ENCODE measurements around the gene ZNF524. TPM values are rescaled to one million over a fixed set of nuclear protein-coding genes. Genes with fewer than 3 reads are reported as not detected.
A peak's percentile ranks its signal among the peaks of the same experiment; 100 is the strongest.

ZNF524 gene
- total and polyA plus RNA-seq, 12 donors: 0.93 to 83.7 (median 28.3) TPM

DNA sequence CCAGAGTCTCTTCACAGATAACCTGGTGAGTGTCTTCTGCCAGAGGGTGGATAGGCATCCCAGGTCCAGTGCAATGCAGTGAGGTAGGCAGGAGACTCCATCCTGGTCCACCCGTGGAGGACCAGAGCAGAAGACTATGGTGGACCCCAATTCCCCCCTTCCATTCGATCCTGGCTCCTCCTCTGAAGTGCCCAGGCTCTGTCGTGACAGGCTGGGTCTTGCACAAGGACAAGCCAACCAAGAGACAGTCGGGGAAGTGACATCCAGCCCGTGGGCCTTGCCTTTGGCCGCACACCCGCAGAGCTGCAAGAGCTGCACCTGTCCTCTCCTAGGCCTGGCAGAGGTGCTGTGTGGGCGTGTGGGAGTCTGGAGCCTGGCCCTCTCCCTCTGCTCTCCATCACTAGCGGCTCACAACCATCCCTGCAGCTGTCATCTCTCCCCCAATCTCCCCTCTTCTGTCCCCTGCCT, 21.2 kb downstream of the ZNF524 start:
- Histone ChIP-seq H3K4me3 (no peak overlapping the region), H3K36me3 (replicated peaks in 1 of 2) (peaks cover 0 to 26% of the 10 kb centered on the region in 2 donors), H3K9me3 (replicated peaks in 1 of 3) (no peaks in the 10 kb centered on the region), H3K4me1 (replicated peaks in 1 of 2) (peaks cover 0 to 28% of the 10 kb centered on the region in 2 donors), H3K27ac (no peak overlapping the region), H3K27me3 (no peaks in the 10 kb centered on the region)
- DNase-seq: peak in 3 of 7 donors; percentile 7 to 54 (median 21)
- intact Hi-C loops (cut with DNase I): no loop called here
- 73 to 90% (median 79%) methylated on average over 6 to 9 of the region's 9 CpGs for WGBS, 4 donors
- TF ChIP-seq, protein P1, sequence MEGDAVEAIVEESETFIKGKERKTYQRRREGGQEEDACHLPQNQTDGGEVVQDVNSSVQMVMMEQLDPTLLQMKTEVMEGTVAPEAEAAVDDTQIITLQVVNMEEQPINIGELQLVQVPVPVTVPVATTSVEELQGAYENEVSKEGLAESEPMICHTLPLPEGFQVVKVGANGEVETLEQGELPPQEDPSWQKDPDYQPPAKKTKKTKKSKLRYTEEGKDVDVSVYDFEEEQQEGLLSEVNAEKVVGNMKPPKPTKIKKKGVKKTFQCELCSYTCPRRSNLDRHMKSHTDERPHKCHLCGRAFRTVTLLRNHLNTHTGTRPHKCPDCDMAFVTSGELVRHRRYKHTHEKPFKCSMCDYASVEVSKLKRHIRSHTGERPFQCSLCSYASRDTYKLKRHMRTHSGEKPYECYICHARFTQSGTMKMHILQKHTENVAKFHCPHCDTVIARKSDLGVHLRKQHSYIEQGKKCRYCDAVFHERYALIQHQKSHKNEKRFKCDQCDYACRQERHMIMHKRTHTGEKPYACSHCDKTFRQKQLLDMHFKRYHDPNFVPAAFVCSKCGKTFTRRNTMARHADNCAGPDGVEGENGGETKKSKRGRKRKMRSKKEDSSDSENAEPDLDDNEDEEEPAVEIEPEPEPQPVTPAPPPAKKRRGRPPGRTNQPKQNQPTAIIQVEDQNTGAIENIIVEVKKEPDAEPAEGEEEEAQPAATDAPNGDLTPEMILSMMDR (IDR thresholded peaks at IDR 0.05): no peak
- TF ChIP-seq POLR2A (IDR thresholded peaks at IDR 0.05): no peak

DNA sequence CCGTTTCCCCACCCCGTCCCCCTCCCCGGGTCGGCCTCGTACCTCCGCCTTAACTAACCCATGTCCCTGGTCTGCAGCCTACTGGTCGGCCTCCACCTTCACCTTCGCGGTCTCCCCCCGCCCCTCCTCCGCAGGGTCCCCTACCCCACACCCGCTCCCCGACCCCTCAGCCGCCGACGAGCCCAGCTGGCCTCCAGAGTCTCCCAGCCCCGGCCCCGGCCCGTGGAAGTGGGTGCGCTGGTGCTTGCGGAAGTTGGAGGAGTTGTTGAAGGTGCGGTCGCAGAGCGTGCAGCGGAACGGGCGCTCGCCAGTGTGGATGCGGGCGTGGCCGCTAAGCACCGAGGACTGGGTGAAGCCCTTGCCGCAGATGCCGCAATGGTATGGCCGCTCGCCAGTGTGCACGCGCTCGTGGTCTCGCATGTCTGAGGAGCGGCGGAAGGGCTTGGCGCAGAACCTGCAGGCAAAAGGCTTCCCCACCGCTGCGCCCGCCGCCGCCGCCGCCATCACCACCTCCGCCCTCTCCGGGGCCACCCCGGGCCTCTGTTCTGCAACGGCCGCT, 21.7 kb downstream of the ZNF524 start:
- Histone ChIP-seq H3K27ac (no peak overlapping the region), H3K9me3 (replicated peaks in 1 of 3) (no peaks in the 10 kb centered on the region), H3K4me3 (no peak overlapping the region), H3K27me3 (no peaks in the 10 kb centered on the region), H3K4me1 (replicated peaks in 1 of 2) (peaks cover 0 to 28% of the 10 kb centered on the region in 2 donors), H3K36me3 (replicated peaks in 1 of 2) (peaks cover 0 to 21% of the 10 kb centered on the region in 2 donors)
- DNase-seq: peak in 4 of 7 donors; percentile 19 to 48 (median 38)
- intact Hi-C loops (cut with DNase I): no loop called here
- TF ChIP-seq POLR2A (IDR thresholded peaks at IDR 0.05): no peak
- TF ChIP-seq, protein P1 (IDR thresholded peaks at IDR 0.05): no peak
- WGBS, 4 donors: 94 to 97% (median 95%) methylated on average over 24 to 55 of the region's 55 CpGs

DNA sequence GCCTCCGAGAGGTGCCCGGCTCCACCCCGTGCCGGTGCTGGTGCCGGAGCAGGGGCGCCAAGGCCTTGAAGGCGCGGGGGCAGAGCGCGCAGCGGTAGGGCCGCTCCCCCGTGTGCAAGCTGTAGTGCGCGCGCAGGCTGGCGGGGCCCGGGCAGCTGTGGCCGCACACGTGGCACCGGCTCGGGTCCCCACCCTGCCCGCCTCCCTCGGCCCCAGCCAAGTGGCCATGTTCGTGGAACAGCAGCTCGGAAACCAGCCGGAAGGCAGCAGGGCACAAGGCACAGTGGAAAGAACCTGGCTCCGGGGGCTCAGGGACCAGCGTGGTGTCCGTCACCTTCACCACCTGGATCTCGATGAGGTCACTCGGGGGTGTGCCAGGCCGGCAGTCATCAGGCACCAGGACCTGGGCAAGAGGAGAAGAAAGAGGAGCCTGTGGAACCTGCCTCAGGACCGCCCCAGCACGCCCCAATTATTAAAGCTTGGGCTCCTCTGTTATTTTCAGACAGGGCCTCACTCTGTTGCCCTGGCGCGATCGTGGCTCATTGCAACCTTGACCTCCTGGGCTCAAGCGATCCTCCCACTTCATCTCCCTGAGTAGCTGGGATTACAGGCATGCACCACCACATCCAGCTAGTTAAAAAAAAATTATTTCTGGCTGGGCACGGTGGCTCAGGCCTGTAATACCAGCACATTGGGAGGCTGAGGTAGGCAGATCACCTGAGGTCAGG, 22.3 kb downstream of the ZNF524 start:
- no peak for TF ChIP-seq POLR2A (IDR thresholded peaks at IDR 0.05)
- TF ChIP-seq, protein P1 (IDR thresholded peaks at IDR 0.05): no peak
- WGBS, 4 donors: 57 to 81% (median 78%) methylated on average over 13 to 40 of the region's 40 CpGs
- H3K36me3 ChIP-seq (replicated peaks in 1 of 2): peaks cover 0 to 17% of the 10 kb centered on the region in 2 donors
- intact Hi-C loops (cut with DNase I): no loop called here
- no peak overlapping the region for H3K4me3 ChIP-seq
- peak; percentile 38 to 69 (median 57) for DNase-seq
- peaks cover 0 to 28% of the 10 kb centered on the region in 2 donors for H3K4me1 ChIP-seq (replicated peaks in 1 of 2)
- no peaks in the 10 kb centered on the region for H3K9me3 ChIP-seq (replicated peaks in 1 of 3)
- no peaks in the 10 kb centered on the region for H3K27me3 ChIP-seq
- peak overlapping the region in 3 of 5 donors; percentile 1 to 51 (median 18) for H3K27ac ChIP-seq

DNA sequence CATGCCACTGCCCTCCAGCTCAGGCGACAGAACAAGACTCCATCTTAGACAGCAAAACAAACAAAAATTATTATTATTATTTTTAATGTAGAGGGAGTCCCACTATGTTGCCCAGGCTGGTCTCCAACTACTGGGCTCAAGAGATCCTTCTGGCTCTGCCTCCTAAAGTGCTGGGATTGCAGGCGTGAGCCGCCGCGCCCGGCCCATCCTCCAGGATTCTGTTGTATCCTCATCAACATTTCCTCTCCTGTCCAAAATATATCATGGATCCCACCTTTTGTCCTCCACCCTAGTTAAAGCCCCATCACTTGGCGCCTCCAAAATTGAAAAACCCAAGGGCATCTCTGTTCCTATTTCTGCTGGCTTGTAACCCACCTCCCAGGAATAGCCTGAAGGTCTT, 23.0 kb downstream of the ZNF524 start:
- Histone ChIP-seq H3K27ac (peak overlapping the region in 3 of 5 donors; percentile 1 to 98 (median 18)), H3K36me3 (replicated peaks in 1 of 2) (peaks cover 0 to 12% of the 10 kb centered on the region in 2 donors), H3K27me3 (no peaks in the 10 kb centered on the region), H3K4me3 (no peak overlapping the region), H3K9me3 (replicated peaks in 1 of 3) (no peaks in the 10 kb centered on the region), H3K4me1 (replicated peaks in 1 of 2) (peaks cover 0 to 28% of the 10 kb centered on the region in 2 donors)
- intact Hi-C loops (cut with DNase I): no loop called here
- 91 to 96% (median 94%) methylated on average over 7 of the region's 7 CpGs for WGBS, 4 donors
- no peak for TF ChIP-seq POLR2A (IDR thresholded peaks at IDR 0.05)
- TF ChIP-seq, protein P1 (IDR thresholded peaks at IDR 0.05): no peak
- peak in 1 of 7 donors; percentile 53 for DNase-seq
